Ecto neural progenitor cell (in vitro differentiated cells): ENCODE measurements around the gene TCERG1L.

Experiments used
- DNase-seq: peaks from one replicate; pipeline ENCODE4 v3.0.0-alpha.2; 2018; ENCODE audit warnings: low spot score

TCERG1L gene

GRCh38 chr10:131207176-131207575 lies 104.3 kb downstream of the TCERG1L start:
- peak; percentile 22 for DNase-seq

- DNase-seq: peak; percentile 36
These were observed 105.2 kb downstream of the TCERG1L start for GRCh38 chr10:131206111-131206995.

GRCh38 chr10:131205556-131205955 lies 106.0 kb downstream of the TCERG1L start:
- DNase-seq: peak; percentile 14

DNA sequence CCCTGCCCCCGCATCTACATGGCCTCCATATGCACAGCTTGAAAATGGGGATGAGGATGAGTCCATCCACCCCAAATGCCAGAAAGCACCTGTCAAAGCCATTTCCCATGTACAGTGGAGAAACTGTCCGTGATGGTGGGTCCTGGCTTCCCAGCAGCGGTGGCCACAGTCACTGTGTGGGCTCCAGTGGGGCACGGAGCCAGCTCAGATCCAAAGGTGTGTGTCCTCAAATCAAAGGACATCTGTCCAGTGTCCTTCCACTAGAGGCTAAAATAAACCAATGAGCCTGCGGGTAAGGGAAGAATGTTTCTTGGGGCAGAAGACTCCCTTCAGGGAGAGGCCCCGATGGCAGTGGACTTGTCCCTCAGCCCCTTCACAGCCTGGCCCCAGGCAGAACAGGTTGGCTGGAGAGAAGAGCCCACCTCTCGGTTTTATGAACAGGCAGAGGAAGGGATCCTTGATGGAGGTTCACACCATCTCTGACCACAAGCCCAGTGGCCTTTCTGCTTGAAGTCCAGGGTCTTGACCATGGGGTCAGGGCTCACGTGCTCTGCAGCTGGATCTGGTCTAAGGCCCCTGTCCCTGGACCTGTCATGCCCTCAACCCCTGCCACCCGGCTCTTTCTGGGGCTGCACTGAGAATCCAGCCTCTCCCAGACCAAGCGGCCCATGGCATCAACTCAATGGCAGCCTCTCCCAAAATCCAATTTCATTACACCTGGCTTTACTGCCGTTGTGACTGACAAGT lies 106.9 kb downstream of the TCERG1L start:
- DNase-seq: peak; percentile 18

DNA sequence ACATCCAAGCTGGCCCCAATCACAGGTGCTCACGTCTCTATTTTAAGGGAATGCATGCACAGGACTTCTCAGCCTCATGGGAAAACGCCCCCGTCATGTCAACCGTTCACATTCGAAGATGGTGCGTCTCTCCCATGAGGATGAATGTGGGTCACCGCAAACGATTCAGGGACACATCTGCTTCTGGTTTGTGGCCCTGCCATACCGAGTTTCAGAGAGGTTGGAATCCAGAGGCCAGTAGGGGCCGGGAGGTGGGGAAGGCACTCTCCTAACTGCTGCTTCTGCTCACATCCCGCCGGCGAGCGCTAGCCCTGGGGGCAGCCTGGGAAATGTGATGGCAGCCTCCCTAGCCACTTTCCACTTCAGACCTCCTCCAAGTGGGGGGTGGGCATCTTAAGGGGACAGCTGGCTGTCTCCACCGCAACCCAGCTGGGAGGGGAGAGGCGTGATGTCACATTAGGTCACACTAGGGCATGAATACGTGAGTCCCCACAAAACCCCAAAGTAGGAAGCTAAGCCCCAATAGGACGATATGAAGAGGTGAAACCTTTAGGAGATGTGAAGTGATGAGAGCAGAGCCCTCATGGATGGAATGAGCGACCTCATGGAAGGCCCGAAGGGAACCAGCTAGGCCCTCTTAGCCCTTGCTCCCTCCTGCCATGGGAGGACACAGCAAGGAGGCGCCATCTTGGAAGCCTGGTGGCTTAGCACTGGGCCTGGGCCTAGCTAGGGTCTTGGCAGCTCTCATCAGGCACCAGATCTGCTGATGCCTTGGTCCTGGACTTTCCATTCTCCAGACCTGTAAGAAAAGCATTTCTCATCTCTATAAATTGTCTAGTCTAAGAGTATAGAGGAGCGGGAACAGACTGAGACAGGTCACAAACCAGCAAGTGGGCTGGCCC lies 107.8 kb downstream of the TCERG1L start:
- peak; percentile 33 for DNase-seq

- peak; percentile 32 for DNase-seq
These were observed 108.5 kb downstream of the TCERG1L start for GRCh38 chr10:131202990-131203389.

GRCh38 chr10:131201741-131202515 lies 109.6 kb downstream of the TCERG1L start:
- peak; percentile 34 for DNase-seq

DNA sequence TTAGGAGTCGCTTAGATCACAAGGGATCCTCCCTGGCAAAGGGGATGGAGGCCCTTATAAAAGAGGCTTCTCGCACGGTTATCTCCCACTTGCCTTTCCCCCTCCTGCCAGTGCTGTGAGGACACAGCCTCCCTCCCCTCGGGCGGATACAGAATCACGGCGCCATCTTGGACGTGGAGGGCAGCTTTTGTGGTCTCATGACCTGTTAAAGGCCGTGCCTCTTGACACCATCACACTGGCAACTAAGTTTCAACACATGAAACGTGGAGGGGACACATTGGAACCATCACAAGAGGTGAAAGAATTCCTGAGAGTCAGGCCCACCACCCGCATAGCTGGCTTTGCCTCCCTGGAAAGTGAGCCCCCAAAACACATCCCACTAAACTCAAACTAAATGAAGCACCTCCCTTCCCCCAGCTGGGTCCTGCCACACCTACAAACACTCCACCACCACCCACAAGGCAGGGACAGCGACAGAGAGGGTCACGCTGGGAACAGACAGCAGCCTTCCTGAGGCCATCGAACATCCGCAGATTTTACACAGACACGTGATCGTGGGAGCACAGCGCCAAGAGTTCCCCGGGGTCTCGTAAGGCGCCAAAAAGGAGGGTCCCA lies 110.6 kb downstream of the TCERG1L start:
- DNase-seq: peak; percentile 24

DNA sequence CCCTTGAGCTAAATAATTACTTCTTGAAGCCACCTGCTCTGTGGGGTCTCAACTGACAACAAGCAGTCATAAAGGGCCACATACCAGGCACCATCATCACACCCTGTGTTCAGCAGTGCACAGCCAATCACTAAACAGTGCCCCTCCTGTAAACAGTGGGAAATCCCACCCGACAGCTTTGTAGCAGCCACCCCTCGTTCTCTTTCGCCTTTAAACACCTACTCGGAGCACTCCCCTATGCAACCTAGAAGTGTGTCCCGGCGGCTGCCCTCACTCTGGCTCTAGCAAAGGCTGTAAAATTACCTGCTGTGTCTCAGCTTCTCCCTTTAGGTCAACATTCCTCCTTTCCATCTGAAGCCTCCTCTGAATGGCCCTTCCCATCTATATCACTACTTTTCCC lies 111.9 kb downstream of the TCERG1L start:
- DNase-seq: no peak

DNA sequence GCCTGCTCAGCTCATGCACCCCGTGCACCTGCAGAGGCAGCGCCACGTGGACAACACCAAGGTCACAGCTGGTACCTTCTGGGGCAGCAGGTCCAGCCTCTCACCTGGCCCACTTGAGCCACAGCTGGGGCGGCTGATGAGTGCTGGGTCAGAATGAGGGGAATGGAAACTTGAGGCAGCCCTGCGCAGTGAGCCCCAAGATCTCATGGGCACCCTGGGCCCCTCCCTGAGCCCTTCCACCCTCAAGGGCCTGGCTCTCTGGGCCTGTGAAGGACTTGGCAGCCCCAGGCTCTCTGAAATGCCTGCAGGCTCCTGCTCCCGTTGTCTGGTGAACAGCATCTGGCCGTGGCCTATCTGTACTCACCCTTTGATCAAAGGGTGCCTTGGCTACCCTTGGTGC lies 112.7 kb downstream of the TCERG1L start:
- no peak for DNase-seq

DNA sequence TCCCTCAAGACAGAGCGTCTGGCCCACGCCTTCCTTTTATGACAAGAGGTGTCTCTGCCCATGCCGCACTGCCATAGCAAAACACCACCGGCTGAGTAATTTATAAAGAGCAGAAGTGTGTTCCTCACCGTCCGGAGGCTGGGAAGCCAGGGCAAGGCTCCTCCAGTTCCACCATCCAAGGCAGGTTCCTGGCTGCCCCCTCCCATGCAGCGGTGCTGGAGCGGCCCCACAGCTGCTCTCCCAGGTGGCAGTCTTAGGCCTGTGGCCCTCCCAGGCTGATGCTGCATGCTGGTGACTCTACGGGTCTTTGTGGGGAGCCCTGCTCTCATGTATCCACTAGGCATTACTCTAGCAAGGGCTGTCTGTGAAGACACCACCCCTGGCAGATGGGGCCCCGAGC lies 113.1 kb downstream of the TCERG1L start:
- DNase-seq: peak; percentile 28

- peak; percentile 17 for DNase-seq
These were observed 115.2 kb downstream of the TCERG1L start for GRCh38 chr10:131196176-131196885.

DNA sequence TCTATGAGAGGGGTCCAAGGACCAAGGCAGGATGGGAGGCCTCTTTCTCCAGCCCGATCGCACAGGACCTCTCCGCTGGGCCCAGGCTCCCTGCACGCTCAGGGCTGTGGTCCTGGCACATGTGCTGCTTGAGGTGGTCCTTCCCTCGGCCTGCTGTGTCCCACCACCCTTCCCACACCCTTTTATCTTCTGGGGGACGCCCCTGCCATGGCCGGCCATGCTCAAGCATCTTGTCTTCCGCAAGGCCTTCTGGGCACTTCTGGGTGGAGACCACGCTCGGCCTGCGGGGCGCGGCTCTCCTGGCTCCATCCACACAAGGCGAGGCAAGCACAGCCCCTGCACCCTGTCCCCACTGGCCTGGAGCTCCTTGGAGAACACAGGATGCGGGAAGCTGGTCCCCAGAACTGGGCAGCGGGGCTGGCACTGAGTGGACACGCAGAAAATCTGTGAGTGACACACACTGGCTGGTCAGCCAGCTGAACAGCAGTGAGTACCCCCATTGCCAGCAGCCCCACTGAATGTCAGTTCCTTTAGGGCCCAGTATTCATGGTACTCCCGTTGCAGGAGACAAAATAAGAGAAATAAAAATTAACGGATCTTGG lies 115.9 kb downstream of the TCERG1L start:
- peak; percentile 29 for DNase-seq

GRCh38 chr10:131195116-131195515 lies 116.4 kb downstream of the TCERG1L start:
- peak; percentile 19 for DNase-seq

DNA sequence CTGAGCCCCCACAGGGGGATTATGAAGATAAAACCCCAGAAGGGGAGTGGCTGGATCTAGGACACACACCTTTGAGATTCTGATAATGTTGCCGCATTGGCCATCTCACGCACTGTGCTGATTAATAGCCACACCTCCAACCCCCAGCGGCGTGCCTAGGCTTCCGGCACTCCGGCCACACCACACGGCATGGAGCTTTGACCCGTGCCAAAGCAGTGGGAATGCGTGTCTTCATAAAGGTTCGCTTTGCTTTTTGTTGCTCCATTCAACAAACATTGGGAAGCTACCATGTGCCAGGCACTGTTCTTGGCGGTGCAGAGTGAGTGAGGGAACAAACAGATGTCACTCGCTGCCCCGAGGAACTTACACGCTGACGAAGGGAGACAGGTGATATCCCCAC lies 117.6 kb downstream of the TCERG1L start:
- peak; percentile 25 for DNase-seq

DNA sequence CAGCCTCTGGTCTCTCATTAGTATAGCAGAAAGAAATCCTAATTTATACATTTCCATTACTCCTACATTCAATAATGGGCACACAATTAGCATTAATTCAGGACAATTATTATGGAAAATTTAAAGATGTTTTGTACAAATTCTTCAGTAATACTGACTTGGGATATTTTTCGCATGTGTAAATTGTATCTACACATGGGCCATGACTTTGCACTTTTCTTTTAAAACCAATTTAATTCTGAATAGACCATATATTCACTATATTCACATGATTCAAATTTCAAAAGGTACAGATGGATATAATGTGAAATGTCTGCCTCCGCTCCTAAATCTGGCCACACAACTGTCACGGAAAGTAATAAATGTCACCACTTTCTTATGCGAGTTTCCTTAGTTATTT lies 123.0 kb downstream of the TCERG1L start:
- no peak for DNase-seq

GRCh38 chr10:131187926-131188325 lies 123.6 kb downstream of the TCERG1L start:
- peak; percentile 34 for DNase-seq

DNA sequence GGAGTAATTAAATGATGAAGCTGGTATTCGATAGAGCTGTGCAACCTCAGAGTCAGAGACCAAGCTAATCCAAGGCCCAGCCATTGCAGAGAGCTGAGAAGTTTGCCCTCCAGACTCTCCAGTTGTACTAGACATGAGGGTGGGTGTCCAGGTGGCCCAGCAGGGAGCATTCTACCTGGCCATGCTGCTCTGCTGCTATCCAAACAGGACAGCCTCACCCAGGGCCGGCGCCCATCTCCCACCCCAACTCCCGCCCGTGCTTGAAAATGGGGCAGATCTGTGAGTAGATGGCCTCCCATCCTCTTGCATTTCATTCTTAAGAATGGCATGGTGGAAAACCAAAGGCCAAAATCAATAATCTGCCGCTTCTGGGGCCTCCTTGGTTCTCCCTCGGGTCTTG lies 124.2 kb downstream of the TCERG1L start:
- DNase-seq: peak; percentile 22

DNA sequence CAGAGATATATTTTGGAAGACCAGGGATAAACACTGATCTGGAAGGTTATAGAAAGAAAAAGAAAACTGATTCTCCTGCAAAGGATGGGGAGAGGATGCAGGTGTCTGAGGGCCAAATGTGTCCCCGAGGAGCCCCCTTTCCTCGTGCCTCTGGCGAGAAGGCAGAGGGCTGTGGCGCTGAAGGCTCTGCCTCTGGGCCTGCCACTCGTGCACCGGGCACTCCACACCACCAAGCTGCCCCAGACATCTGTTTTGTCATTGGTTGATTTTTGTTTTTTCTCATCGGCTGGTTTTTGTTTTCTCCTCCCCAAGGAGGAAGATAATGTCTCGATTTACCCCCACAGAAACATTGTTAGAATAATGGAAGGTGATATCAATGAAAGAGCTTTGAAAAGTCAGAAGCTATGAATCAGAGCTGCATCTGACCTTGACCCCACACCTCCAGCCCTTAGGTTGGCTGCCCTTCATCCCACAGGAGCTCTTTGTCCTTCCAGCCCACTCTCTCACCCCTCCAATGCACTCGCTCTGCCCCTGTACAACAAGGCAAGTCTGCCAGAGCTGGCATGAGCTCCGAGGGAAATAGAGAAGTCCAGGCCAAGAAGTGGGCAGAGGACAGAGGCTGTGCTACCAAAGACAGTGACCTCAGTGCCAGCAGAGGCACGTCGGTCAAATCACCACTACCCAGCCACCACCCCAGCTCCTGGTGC lies 124.8 kb downstream of the TCERG1L start:
- DNase-seq: peak; percentile 19
